ENCODE measurements around the gene CALN1. TPM values are rescaled to one million over a fixed set of nuclear protein-coding genes. Genes with fewer than 3 reads are reported as not detected.

CALN1 gene
- total RNA-seq, 4 donors from 2014 or later = under 0.01 to 1.2 (median 0.22) TPM; not detected in 1

- no peak for TF ChIP-seq POLR2A (IDR thresholded peaks at IDR 0.05)
- WGBS, 2 donors = 67 to 70% methylated on average over 7 of the region's 7 CpGs
- H3K4me1 ChIP-seq = no peaks in the 10 kb centered on the region
- no peak overlapping the region for H3K4me3 ChIP-seq
- no peak overlapping the region for H3K27ac ChIP-seq
- H3K36me3 ChIP-seq = no peaks in the 10 kb centered on the region
- DNase-seq (ENCODE audit: low spot score in 2 of 2) = no peak
- no peaks in the 10 kb centered on the region for H3K27me3 ChIP-seq
- H3K9me3 ChIP-seq = peaks cover 0 to 14% (median 0%) of the 10 kb centered on the region in 4 donors
Observed at GRCh38 chr7:72265071-72265904, 146.8 kb downstream of the CALN1 start.

DNA sequence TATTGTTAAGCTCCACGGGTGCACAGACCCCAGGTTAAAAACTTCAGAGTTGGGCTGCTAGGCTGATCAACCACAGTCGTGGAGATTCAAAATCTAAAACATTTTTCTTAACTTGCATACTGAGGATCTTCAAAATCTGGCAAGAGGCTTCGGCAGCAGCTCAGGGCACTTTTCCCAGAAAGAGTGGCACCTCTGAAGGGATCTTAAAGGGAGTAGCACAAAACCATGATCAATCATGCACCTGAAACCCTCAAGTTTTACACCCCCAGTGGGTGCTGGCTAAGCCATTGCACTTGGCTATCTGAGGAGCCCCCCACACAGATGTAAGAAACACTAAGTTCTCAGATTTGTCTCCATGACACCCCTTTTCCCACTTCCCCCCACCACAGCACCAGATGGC is 151.7 kb downstream of the CALN1 start:
- TF ChIP-seq CTCF (IDR thresholded peaks at IDR 0.05) (no peak), EP300 (IDR thresholded peaks at IDR 0.05) (no peak), POLR2A (IDR thresholded peaks at IDR 0.05) (no peak)
- Histone ChIP-seq H3K27me3 (no peaks in the 10 kb centered on the region), H3K27ac (no peak overlapping the region), H3K4me1 (no peaks in the 10 kb centered on the region), H3K9me3 (peaks cover 0 to 14% (median 0%) of the 10 kb centered on the region in 4 donors), H3K36me3 (no peaks in the 10 kb centered on the region), H3K4me3 (no peak overlapping the region)
- WGBS, 2 donors = 41 to 47% methylated on average over 3 of the region's 3 CpGs
- no peak for DNase-seq (ENCODE audit: low spot score in 2 of 2)

DNA sequence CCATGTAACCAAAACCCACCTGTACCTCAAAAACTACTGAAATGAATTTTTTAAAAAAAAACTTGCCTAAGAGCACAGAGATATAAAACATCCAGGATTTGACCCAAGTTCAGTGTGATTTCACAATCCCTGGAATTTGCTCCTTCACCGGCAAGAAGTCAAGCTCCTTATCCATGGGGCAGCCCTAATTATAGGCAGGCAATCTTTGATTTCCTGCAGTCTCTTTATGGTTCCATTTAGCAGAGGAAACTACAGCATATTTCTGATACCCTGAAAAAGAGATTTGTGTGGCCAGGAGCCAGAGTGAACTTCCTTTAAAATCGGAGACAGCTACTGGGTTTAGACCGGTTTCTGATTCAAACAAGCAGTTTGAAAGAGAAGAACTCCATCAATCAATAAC is 154.1 kb downstream of the CALN1 start:
- TF ChIP-seq EP300 (IDR thresholded peaks at IDR 0.05) (no peak), CTCF (IDR thresholded peaks at IDR 0.05) (no peak), POLR2A (IDR thresholded peaks at IDR 0.05) (no peak)
- Histone ChIP-seq H3K9me3 (peaks cover 0 to 14% (median 0%) of the 10 kb centered on the region in 4 donors), H3K36me3 (no peaks in the 10 kb centered on the region), H3K4me1 (no peaks in the 10 kb centered on the region), H3K27ac (no peak overlapping the region), H3K27me3 (no peaks in the 10 kb centered on the region), H3K4me3 (no peak overlapping the region)
- WGBS, 2 donors = 59 to 64% methylated on average over 3 of the region's 3 CpGs
- DNase-seq (ENCODE audit: low spot score in 2 of 2) = no peak

DNA sequence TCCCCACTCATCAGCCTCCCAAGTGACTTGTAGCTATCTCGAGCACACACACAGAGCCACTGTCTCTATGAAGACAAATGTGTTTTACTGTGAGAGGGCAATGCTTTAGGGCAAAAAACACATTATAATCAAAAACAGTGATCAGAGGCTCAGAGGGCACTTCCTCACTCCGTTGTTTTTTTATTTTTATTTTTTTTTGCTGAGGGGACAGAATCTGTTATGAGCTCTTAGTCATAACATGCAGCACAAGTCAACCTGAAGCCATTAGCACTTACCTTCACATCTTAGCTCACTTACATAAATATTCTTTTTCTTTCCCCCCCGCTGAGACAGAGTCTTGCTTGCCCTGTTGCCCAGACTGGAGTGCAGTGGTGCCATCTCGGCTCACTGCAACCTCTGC is 157.7 kb downstream of the CALN1 start:
- no peak for TF ChIP-seq POLR2A (IDR thresholded peaks at IDR 0.05)
- no peak for TF ChIP-seq CTCF (IDR thresholded peaks at IDR 0.05)
- TF ChIP-seq EP300 (IDR thresholded peaks at IDR 0.05) = no peak
- Histone ChIP-seq H3K4me1 (no peaks in the 10 kb centered on the region), H3K9me3 (peaks cover 0 to 18% (median 0%) of the 10 kb centered on the region in 4 donors), H3K36me3 (no peaks in the 10 kb centered on the region), H3K4me3 (no peak overlapping the region), H3K27ac (no peak overlapping the region), H3K27me3 (no peaks in the 10 kb centered on the region)
- 52 to 57% methylated on average over 4 of the region's 4 CpGs for WGBS, 2 donors
- DNase-seq (ENCODE audit: low spot score in 2 of 2) = no peak

DNA sequence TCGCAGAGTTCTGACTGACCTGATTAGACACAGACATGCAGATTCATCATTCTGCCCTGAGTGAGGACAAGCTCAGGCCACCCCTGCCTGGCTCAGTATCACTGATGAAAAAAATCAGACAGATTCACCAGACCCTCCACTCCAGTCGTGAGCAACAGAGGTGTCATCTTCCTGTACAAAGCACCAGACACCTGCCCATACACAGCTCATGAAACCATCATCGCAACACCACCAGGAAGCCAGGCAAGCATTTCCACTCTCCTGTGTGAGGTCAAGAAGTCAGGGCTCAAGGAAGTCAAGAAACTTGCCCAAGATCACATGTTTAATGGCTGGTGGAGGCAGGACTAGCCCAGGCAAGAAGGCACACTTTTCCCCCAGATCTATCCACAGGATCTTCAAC is 163.0 kb downstream of the CALN1 start:
- H3K36me3 ChIP-seq = no peaks in the 10 kb centered on the region
- no peaks in the 10 kb centered on the region for H3K27me3 ChIP-seq
- TF ChIP-seq CTCF (IDR thresholded peaks at IDR 0.05) = no peak
- no peak for DNase-seq (ENCODE audit: low spot score in 2 of 2)
- 86 to 88% methylated on average over 3 of the region's 3 CpGs for WGBS, 2 donors
- no peak overlapping the region for H3K4me3 ChIP-seq
- peaks cover 0 to 31% (median 0%) of the 10 kb centered on the region in 4 donors for H3K9me3 ChIP-seq
- H3K4me1 ChIP-seq = no peaks in the 10 kb centered on the region
- no peak overlapping the region for H3K27ac ChIP-seq
